Small intestine (tissue), 7 donors: ENCODE measurements around the gene ACAP1. TPM values are rescaled to one million over a fixed set of nuclear protein-coding genes. Genes with fewer than 3 reads are reported as not detected.

Source experiments
- DNase-seq, 2 donors: peaks; one replicate each; pipeline versions ENCODE4 v3.0.0 to v3.0.0-alpha.2; 2013
- FAIRE-seq: peaks from 2 replicates; lab custom pipeline; 2012; peaks lifted over from hg19 to GRCh38; lab: Jason Lieb, UNC
- H3K27ac ChIP-seq, 3 donors: one replicate each; pipeline ENCODE4 v1.5.1; 2013; ENCODE audit warnings: low read length in 2 of 3, mild to moderate bottlenecking in 2 of 3, control low read depth in 1 of 3, inconsistent platforms in 1 of 3, low read depth in 1 of 3, moderate library complexity in 1 of 3
- H3K27me3 ChIP-seq, 3 donors: one replicate each; pipeline ENCODE4 v1.6.1; 2013; ENCODE audit warnings: low read length in 3 of 3, inconsistent platforms in 1 of 3; ENCODE audit not compliant: control insufficient read depth in 3 of 3, insufficient read depth in 3 of 3
- H3K36me3 ChIP-seq, 3 donors: one replicate each; pipeline ENCODE4 v1.6.1; 2013; ENCODE audit warnings: low read length in 3 of 3, inconsistent platforms in 1 of 3, low read depth in 1 of 3, mild to moderate bottlenecking in 1 of 3, moderate library complexity in 1 of 3; ENCODE audit not compliant: control insufficient read depth in 3 of 3, insufficient read depth in 2 of 3
- H3K4me1 ChIP-seq, 3 donors: one replicate each; pipeline ENCODE4 v1.6.1; 2013; ENCODE audit warnings: low read length in 2 of 3, inconsistent platforms in 1 of 3, low read depth in 1 of 3, mild to moderate bottlenecking in 1 of 3, moderate library complexity in 1 of 3; ENCODE audit not compliant: control insufficient read depth in 3 of 3, insufficient read depth in 2 of 3
- H3K4me3 ChIP-seq, 3 donors: one replicate each; pipeline ENCODE4 v1.5.1; 2013; ENCODE audit warnings: low read length in 3 of 3, control low read depth in 1 of 3, inconsistent platforms in 1 of 3, low read depth in 1 of 3, mild to moderate bottlenecking in 1 of 3, moderate library complexity in 1 of 3
- H3K9me3 ChIP-seq, 2 donors: one replicate each; pipeline ENCODE4 v1.6.1; 2013; ENCODE audit warnings: low read depth in 1 of 2, low read length in 1 of 2; ENCODE audit not compliant: control insufficient read depth in 2 of 2, insufficient read depth in 1 of 2
- WGBS, 3 donors: extraction: QIAGEN DNeasy Blood & Tissue Kit; methylation state at CpG; one replicate each; pipeline ENCODE4 v1.1.7; 2013; 5-methylcytosine and 5-hydroxymethylcytosine counted together
- polyA plus RNA-seq, 4 donors: library from polyadenylated mRNA; stranded (reverse) in 3 of 4; unstranded in 1 of 4; fragments of 200-250 nt in 3 of 4; fragments of 120-200 nt in 1 of 4; gene quantifications; one replicate each; pipeline versions ENCODE4 v1.2.1 to v1.2.3, GENCODE V29; 2013
- donor health status: healthy with polysubstance abuse.
- donor health status: control.
- donor health status: control.
- donor health status: Bipolar disorder and iron deficiency.
- donor health status: healthy.

ACAP1 gene
- polyA plus RNA-seq, 4 donors: 3.8 to 43.5 (median 8.5) TPM

- Histone ChIP-seq H3K9me3 (no peaks in the 10 kb centered on the region), H3K27me3 (peaks cover 0 to under 1% (median 0%) of the 10 kb centered on the region in 3 donors), H3K36me3 (no peaks in the 10 kb centered on the region), H3K4me1 (peaks cover 0 to 26% (median 7%) of the 10 kb centered on the region in 3 donors), H3K4me3 (no peak overlapping the region), H3K27ac (no peak overlapping the region)
- FAIRE-seq: no peak
- 90 to 94% (median 94%) methylated on average over 2 of the region's 2 CpGs for WGBS, 3 donors
- no peak for DNase-seq
Measured at GRCh38 chr17:7398612-7399011, 62.3 kb downstream of the ACAP1 start.

Other genes starting within 250 kb of the ACAP1 start
- gene ASGR2, start 221.7 kb upstream of the ACAP1 start, polyA plus RNA-seq: under 1 TPM in 2 of 4 donors, not detected in 2; 0.46 to 0.81 TPM
- gene ASGR1, start 157.2 kb upstream of the ACAP1 start, polyA plus RNA-seq: 1 to 10 TPM; 1.9 to 2.9 (median 2.7) TPM
- gene DLG4, start 116.7 kb upstream of the ACAP1 start, polyA plus RNA-seq: 1 to 10 TPM in 3 of 4 donors, under 1 TPM in 1; 0.67 to 9.2 (median 4.2) TPM
- gene ACADVL, start 116.6 kb upstream of the ACAP1 start, polyA plus RNA-seq: 1,000 to 10,000 TPM in 2 of 4 donors, 100 to 1,000 TPM in 2; 424 to 2,630 (median 1,444) TPM
- gene DVL2, start 102.0 kb upstream of the ACAP1 start, polyA plus RNA-seq: 10 to 100 TPM in 3 of 4 donors, 1 to 10 TPM in 1; 8.1 to 44.4 (median 16.0) TPM
- gene PHF23, start 97.1 kb upstream of the ACAP1 start, polyA plus RNA-seq: 10 to 100 TPM; 26.4 to 44.3 (median 36.0) TPM
- 1,000 to 10,000 TPM in 1 of 4 donors, 100 to 1,000 TPM in 3; 541 to 1,100 (median 797) TPM for gene GABARAP, start 94.1 kb upstream of the ACAP1 start, polyA plus RNA-seq
- gene CTDNEP1, start 84.8 kb upstream of the ACAP1 start, polyA plus RNA-seq: 100 to 1,000 TPM in 2 of 4 donors, 10 to 100 TPM in 2; 70.0 to 132 (median 89.3) TPM
- gene ELP5, start 84.3 kb upstream of the ACAP1 start, polyA plus RNA-seq: 10 to 100 TPM; 31.3 to 84.6 (median 45.4) TPM
- gene CLDN7, start 74.1 kb upstream of the ACAP1 start, polyA plus RNA-seq: 100 to 1,000 TPM; 309 to 561 (median 332) TPM
- gene SLC2A4, start 54.8 kb upstream of the ACAP1 start, polyA plus RNA-seq: 1 to 10 TPM in 2 of 4 donors, under 1 TPM in 2; 0.31 to 5.0 (median 1.2) TPM
- gene YBX2, start 41.9 kb upstream of the ACAP1 start, polyA plus RNA-seq: 10 to 100 TPM in 2 of 4 donors, 1 to 10 TPM in 2; 4.0 to 49.6 (median 11.1) TPM
- gene EIF5A, start 28.9 kb upstream of the ACAP1 start, polyA plus RNA-seq: 100 to 1,000 TPM; 238 to 606 (median 340) TPM
- gene GPS2, start 21.2 kb upstream of the ACAP1 start, polyA plus RNA-seq: 100 to 1,000 TPM in 2 of 4 donors, 10 to 100 TPM in 2; 48.3 to 152 (median 86.3) TPM
- 10 to 100 TPM; 14.3 to 36.9 (median 22.7) TPM for gene NEURL4, start 7.2 kb upstream of the ACAP1 start, polyA plus RNA-seq
- 1 to 10 TPM; 6.0 to 8.6 (median 7.9) TPM for gene KCTD11, start 15.6 kb downstream of the ACAP1 start, polyA plus RNA-seq
- gene TMEM95, start 18.6 kb downstream of the ACAP1 start, polyA plus RNA-seq: not detected
- gene TNK1, start 44.6 kb downstream of the ACAP1 start, polyA plus RNA-seq: 10 to 100 TPM in 2 of 4 donors, 1 to 10 TPM in 2; 8.8 to 16.3 (median 10.7) TPM
- 10 to 100 TPM in 3 of 4 donors, 1 to 10 TPM in 1; 6.3 to 18.0 (median 13.6) TPM for gene PLSCR3, start 58.0 kb downstream of the ACAP1 start, polyA plus RNA-seq
- gene TMEM256, start 67.6 kb downstream of the ACAP1 start, polyA plus RNA-seq: 100 to 1,000 TPM; 193 to 771 (median 385) TPM
- gene NLGN2, start 71.3 kb downstream of the ACAP1 start, polyA plus RNA-seq: 1 to 10 TPM in 2 of 4 donors, under 1 TPM in 2; 0.22 to 6.1 (median 2.6) TPM
- gene SPEM1, start 83.8 kb downstream of the ACAP1 start, polyA plus RNA-seq: not detected
- gene SPEM2, start 89.1 kb downstream of the ACAP1 start, polyA plus RNA-seq: not detected
- gene SPEM3, start 92.3 kb downstream of the ACAP1 start, polyA plus RNA-seq: not detected
- 10 to 100 TPM in 2 of 4 donors, 1 to 10 TPM in 2; 9.3 to 14.9 (median 10.2) TPM for gene TMEM102, start 98.9 kb downstream of the ACAP1 start, polyA plus RNA-seq
- gene FGF11, start 103.0 kb downstream of the ACAP1 start, polyA plus RNA-seq: under 1 TPM in 2 of 4 donors, not detected in 2; 0.61 to 0.86 TPM
- gene CHRNB1, start 108.5 kb downstream of the ACAP1 start, polyA plus RNA-seq: 10 to 100 TPM in 3 of 4 donors, 1 to 10 TPM in 1; 8.4 to 11.9 (median 10.4) TPM
- 10 to 100 TPM in 2 of 4 donors, 1 to 10 TPM in 2; 7.6 to 76.4 (median 12.4) TPM for gene ZBTB4, start 143.1 kb downstream of the ACAP1 start, polyA plus RNA-seq
- gene SLC35G6, start 144.9 kb downstream of the ACAP1 start, polyA plus RNA-seq: under 1 TPM in 1 of 4 donors, not detected in 3; 0.49 TPM
- gene POLR2A, start 147.8 kb downstream of the ACAP1 start, polyA plus RNA-seq: 100 to 1,000 TPM in 1 of 4 donors, 10 to 100 TPM in 2, 1 to 10 TPM in 1; 10.0 to 104 (median 20.8) TPM
- 10 to 100 TPM in 3 of 4 donors, 1 to 10 TPM in 1; 8.1 to 31.1 (median 22.1) TPM for gene TNFSF12, start 212.5 kb downstream of the ACAP1 start, polyA plus RNA-seq
- 100 to 1,000 TPM in 1 of 4 donors, 10 to 100 TPM in 3; 23.0 to 107 (median 28.5) TPM for gene TNFSF13, start 222.2 kb downstream of the ACAP1 start, polyA plus RNA-seq
- 10 to 100 TPM; 39.8 to 66.7 (median 53.3) TPM for gene SENP3, start 225.4 kb downstream of the ACAP1 start, polyA plus RNA-seq
- 100 to 1,000 TPM in 3 of 4 donors, 10 to 100 TPM in 1; 60.2 to 708 (median 171) TPM for gene CD68, start 243.1 kb downstream of the ACAP1 start, polyA plus RNA-seq
- 100 to 1,000 TPM in 2 of 4 donors, 10 to 100 TPM in 2; 69.7 to 126 (median 96.4) TPM for gene MPDU1, start 247.3 kb downstream of the ACAP1 start, polyA plus RNA-seq